ENCODE data around the gene ZNF350. TPM values are rescaled to one million over a fixed set of nuclear protein-coding genes. Genes with fewer than 3 reads are reported as not detected.

Gene ZNF350
- total RNA-seq, 4 donors from 2014 or later, result 9.1 to 13.9 (median 12.0) TPM

DNA sequence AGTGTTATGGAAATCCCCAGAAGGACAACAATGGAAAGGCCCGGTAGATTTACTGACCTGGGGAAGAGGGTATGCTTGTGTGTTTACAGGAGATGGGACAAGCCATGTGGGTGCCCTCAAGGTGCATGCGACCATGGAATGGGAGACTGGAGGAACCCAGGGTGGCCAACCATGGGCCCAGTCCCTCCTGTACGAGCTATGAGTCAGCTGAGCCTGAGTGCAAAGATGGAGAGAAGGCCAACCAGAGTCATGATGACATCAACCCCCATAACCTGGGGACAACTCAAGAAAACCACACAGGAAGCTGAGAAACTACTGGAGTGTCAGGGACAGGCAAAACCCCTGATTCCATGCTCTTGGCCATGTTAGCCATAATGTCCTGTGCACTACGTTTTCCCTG is 7.8 kb downstream of the ZNF350 start:
- no peak for TF ChIP-seq CTCF (IDR thresholded peaks at IDR 0.05; ENCODE audit: low read depth)

GRCh38 chr19:51977346-51977745 is 9.3 kb downstream of the ZNF350 start:
- no peak for TF ChIP-seq CTCF (IDR thresholded peaks at IDR 0.05; ENCODE audit: low read depth)

DNA sequence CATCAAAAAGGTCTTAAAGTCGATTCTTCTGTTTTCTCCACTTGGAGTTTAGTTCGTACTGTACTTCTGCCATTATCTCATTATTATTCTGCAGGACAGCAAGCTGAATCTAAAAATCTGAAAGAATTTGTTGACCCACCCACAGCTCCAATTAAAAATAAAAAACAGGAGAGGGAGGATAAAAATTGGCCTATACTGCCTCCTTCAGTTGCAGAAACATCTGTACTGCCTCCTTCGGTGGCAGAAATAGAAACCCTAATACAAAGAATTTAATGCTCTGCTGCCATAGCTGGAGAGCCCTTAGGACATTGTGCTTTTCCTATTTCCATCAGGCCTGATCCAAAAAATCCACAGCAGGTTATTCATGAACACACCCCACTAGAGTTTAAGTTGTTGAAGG is 9.8 kb downstream of the ZNF350 start:
- no peak for TF ChIP-seq CTCF (IDR thresholded peaks at IDR 0.05; ENCODE audit: low read depth)

DNA sequence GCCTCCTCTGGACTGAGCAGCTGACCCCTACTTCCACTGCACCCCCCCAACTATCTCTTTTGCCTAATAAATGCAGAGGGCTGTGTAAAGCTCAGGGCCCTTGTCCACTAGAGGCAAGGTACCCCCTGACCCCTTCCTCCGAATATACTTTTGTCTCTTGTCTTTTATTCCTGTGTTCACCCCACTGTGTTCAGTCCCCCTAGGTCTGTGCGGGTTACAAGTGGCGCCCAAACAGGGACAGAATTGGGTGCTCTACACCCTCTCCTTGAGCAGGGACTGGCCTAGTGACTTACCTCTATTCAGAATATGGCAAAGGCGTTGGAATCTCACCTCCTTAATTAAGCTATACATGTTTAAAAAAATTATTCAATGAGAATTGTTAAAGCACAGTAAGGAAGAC is 15.0 kb downstream of the ZNF350 start:
- TF ChIP-seq CTCF (IDR thresholded peaks at IDR 0.05; ENCODE audit: low read depth), result no peak

DNA sequence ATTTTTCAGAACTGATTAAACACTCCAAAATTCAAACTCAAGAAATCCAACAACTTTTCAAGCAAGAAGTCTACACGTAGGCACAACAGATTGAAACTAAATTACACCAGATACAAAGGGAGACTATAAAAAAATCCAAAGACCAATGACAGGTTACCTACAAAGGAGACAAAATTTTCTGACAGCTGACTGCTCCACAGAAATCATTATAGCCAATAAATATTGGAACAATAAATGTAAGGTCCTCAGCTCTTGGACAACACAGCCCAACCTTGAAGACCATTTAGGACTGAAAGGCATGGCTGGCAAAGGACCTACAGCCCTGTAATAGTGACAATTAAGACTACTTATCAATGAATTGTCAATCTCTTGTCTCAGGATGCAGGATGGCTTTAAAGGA is 15.9 kb downstream of the ZNF350 start:
- TF ChIP-seq CTCF (IDR thresholded peaks at IDR 0.05; ENCODE audit: low read depth), result no peak

GRCh38 chr19:51965583-51965982 is 21.1 kb downstream of the ZNF350 start:
- TF ChIP-seq CTCF (IDR thresholded peaks at IDR 0.05; ENCODE audit: low read depth), result no peak

GRCh38 chr19:51959791-51960190 is 26.8 kb downstream of the ZNF350 start:
- no peak for TF ChIP-seq CTCF (IDR thresholded peaks at IDR 0.05; ENCODE audit: low read depth)

All from subcutaneous adipose tissue (tissue), 4 donors.